ENCODE results near the gene CDC25B. TPM values are rescaled to one million over a fixed set of nuclear protein-coding genes. Genes with fewer than 3 reads are reported as not detected.

Gene CDC25B
- total and polyA plus RNA-seq, 2 of the 13 experiments (the other 11 are each of a cell fraction or from before 2014, with no cell fraction given), result 14.5 to 19.4 TPM

- TF ChIP-seq ZNF574 (CRISPR knock-in tag; IDR thresholded peaks at IDR 0.05) (peak; percentile 23; the same call in 1 of the 2 replicates), ARID3A (IDR thresholded peaks at IDR 0.05; ENCODE audit: low read depth, low read length) (peak; percentile 71; the same call in 1 of the 2 replicates), NCOA1 (CRISPR knock-in tag; IDR thresholded peaks at IDR 0.05) (0 out of 2 replicates have a peak, but pooled peaks have one; percentile 18), SMAD1 (CRISPR knock-in tag; IDR thresholded peaks at IDR 0.05; ENCODE audit: borderline replicate concordance, low read depth) (peak; percentile 46; the same call in 1 of the 2 replicates), KIAA2018 (CRISPR knock-in tag; IDR thresholded peaks at IDR 0.05; ENCODE audit: borderline replicate concordance) (no peak), AFF4 (CRISPR knock-in tag; IDR thresholded peaks at IDR 0.05) (no peak), KLF6 (CRISPR knock-in tag; IDR thresholded peaks at IDR 0.05) (no peak), NR2F6 (IDR thresholded peaks at IDR 0.05) (no peak), NR2F6 (CRISPR knock-in tag; IDR thresholded peaks at IDR 0.05) (no peak), XRCC5 (optimal IDR thresholded peaks at IDR 0.05; ENCODE audit: low read length) (peak; percentile 18), TOE1 (CRISPR knock-in tag; IDR thresholded peaks at IDR 0.05) (no peak), ZNF382 (CRISPR knock-in tag; IDR thresholded peaks at IDR 0.05; ENCODE audit: borderline replicate concordance) (no peak)
These were observed 1.7 kb downstream of the CDC25B start (continued) for GRCh38 chr20:3797592-3798372.

All from HepG2 (cell line).